IPS-18c (cell line): ENCODE data around the gene PDXDC1.
"Not testable (repeated sequence)": the region's sequence is repeated elsewhere in the genome, so short reads cannot be mapped to it uniquely, and the experiment has no call there.

Experiments used
- H3K4me3 ChIP-seq: 2 replicates; pipeline ENCODE4 v1.7.0; 2013; ENCODE audit warnings: low read depth, mild to moderate bottlenecking, low read length, moderate library complexity; ENCODE audit not compliant: insufficient read depth
- H3K9me3 ChIP-seq: one replicate; pipeline ENCODE4 v1.6.1; 2013; ENCODE audit warnings: mild to moderate bottlenecking, low read length, moderate library complexity; ENCODE audit not compliant: control insufficient read depth, insufficient read depth

PDXDC1 gene

GRCh38 chr16:15135483-15136360, 160.9 kb downstream of the PDXDC1 start:
- H3K9me3 ChIP-seq, H3K4me3 ChIP-seq: not testable (repeated sequence)

DNA sequence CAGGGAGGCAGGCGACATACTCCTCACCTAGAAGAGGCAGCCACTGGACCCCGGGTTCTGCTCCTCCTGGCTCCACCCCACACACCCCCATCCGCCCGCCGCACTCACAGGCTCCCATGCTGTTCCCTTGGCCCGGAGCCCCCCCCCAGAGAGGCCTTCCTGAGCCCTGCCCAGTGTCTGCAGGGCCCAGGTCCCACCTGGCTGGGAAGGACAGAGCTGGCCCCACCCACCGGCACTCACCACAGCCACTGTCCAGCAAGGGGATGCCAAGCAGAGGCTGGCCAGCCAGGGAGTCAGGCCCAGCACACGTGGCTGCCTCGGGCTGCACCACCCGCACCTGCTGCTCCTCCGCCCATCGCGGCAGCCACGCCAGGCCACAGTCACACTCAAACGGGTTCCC, 162.7 kb downstream of the PDXDC1 start:
- H3K4me3 ChIP-seq, H3K9me3 ChIP-seq: not testable (repeated sequence)

GRCh38 chr16:15140444-15141365, 165.9 kb downstream of the PDXDC1 start:
- H3K4me3 ChIP-seq, H3K9me3 ChIP-seq: not testable (repeated sequence)

DNA sequence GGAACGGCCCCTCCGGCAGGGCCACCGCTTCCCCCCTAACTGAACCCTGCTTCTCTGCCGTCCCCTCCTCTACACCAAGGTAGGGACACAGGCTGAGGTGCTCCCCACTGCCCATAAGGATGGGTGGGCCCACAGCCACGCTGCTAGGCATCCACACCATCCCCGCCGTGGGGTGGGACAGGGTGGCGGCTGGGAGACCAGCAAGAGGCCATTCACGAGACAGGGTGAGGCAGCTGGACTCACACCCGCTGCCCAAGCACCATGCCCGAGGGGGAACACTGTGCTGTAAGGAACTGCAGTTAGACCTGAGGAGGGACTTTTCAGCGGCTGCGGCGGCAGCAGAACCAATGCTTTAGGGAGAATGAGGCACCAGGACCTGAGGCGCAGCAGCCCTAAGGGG, 166.8 kb downstream of the PDXDC1 start:
- no peak overlapping the region for H3K4me3 ChIP-seq

DNA sequence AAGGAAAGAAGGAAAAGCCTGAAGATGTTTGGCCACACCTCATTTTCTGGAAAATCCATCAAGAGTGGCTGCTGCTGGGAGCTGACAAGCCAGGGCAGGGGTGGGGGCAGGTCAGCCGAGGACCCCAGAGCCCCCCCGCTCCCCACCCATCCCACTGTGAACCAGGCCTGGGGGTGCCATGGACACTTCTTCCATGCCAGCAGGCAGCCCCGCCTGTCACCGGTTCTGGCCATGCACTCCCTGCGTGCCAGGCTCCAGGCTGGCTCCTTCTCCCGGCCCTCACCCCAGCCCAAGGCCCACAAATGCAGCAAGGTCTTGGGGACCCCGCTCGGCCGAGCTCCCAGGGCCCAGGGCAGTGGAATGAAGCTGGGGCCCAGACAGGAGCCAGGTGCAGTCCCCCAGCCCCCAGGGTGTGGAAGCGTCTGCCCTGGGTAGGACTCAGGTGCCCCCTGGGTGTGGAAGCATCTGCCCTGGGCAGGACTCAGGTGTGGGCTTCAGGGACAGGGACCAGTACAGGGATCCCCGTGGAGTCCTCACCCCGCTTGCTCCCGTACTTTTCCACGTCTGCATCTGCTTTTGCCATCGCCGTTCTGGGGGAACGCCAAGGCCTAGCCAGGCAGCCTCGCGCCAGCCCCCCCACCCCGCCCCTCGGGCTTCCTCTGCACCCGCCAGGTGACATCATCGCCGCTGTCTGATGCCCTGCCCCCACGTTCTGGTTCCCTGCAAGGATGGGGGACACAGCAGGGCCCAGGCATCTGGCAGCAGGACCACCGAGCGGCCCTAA, 167.5 kb downstream of the PDXDC1 start:
- H3K4me3 ChIP-seq, H3K9me3 ChIP-seq: not testable (repeated sequence)

More for the DNA sequence above, 166.8 kb downstream of the PDXDC1 start:
- no peaks in the 10 kb centered on the region for H3K9me3 ChIP-seq

DNA sequence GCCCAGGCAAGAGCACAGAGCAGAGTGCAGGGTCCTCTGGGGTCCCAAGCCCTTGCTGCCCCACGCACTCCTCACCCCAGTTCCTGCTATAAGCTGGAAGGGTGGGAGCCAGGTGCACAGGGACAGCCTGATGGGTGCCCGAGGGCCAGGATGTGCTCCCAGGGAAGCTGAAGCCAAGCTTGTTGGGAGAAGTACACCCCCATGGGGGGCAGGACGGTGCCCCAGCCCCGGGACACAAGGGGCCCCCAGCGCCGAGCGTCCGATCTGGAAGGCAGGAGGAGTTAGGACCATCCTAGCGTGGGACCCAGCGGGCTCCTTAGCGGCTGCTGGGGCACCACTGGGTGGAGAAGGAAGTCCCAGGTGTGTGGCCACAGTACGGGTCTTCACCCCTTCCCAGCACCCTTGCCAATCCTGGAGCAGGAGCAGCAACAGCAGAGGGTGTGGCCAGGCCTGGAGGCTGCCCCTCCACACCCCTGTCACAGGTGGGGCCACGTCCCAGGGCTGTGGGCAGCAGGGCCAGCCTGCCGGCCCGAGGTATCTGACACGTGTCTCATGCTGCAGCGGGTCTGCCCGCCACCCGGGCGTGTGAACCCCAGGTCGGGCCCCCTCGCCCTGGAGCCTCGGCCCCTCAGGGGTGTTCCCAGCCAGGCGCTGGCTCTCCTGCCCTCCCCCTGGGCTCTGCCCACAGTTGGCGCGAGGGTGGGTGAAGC, 168.2 kb downstream of the PDXDC1 start:
- H3K4me3 ChIP-seq, H3K9me3 ChIP-seq: not testable (repeated sequence)

- H3K4me3 ChIP-seq, H3K9me3 ChIP-seq: not testable (repeated sequence)
These were observed 168.8 kb downstream of the PDXDC1 start for GRCh38 chr16:15143601-15144091.

GRCh38 chr16:15144092-15144631, 169.3 kb downstream of the PDXDC1 start:
- not testable (repeated sequence) for H3K9me3 ChIP-seq, H3K4me3 ChIP-seq

GRCh38 chr16:15144781-15145417, 170.1 kb downstream of the PDXDC1 start:
- not testable (repeated sequence) for H3K9me3 ChIP-seq

GRCh38 chr16:15145418-15146263, 170.8 kb downstream of the PDXDC1 start:
- H3K4me3 ChIP-seq, result not testable (repeated sequence)

More at GRCh38 chr16:15144781-15145417, 170.1 kb downstream of the PDXDC1 start:
- H3K4me3 ChIP-seq, result not testable (repeated sequence)

DNA sequence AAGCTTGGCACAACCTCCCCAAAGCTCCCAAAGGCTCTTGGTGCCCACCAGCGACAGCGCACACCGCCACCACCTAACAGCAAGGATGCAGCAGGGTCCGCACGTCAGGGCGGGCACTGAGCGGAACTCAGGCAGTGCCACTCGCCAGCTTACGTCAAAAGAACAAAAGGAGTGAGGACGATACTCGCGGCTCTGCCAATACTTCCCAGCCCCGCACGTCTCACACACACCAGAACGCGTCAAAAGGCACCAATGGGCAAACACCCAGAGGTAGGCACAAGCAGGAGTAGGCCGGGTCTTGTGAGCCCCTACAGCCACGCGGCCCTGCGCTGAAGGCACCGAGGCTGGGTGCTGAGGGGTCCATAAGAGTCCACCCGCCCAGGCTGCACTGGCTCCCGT, 171.4 kb downstream of the PDXDC1 start:
- not testable (repeated sequence) for H3K9me3 ChIP-seq, H3K4me3 ChIP-seq

More at GRCh38 chr16:15145418-15146263, 170.8 kb downstream of the PDXDC1 start:
- not testable (repeated sequence) for H3K9me3 ChIP-seq

GRCh38 chr16:15148831-15149230, 174.0 kb downstream of the PDXDC1 start:
- not testable (repeated sequence) for H3K9me3 ChIP-seq, H3K4me3 ChIP-seq

- H3K4me3 ChIP-seq, H3K9me3 ChIP-seq: not testable (repeated sequence)
These were observed 174.4 kb downstream of the PDXDC1 start for GRCh38 chr16:15149260-15149659.

DNA sequence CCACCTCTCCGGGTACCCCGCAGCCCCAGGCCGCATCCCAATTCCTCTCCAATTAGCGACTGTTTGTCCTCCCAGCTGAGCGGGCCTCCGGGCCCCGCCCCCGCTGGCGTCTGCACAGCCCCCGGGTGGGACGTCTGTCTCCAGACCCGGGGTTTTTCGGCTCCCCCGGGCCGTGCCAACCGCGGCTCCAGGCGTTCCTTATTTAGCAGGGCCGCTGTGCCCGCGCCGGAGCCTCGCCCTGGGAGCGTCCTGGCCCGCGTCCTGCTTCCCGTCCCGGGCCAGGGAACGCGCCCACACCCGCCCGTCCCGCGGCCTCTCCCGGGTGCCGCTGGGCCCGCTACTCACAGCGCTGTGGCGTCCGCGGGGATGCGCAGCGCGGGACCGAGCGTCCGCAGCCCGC, 179.2 kb downstream of the PDXDC1 start:
- H3K4me3 ChIP-seq, result peak overlapping the region; percentile 46; the same call in 1 of the 2 replicates
- not testable (repeated sequence) for H3K9me3 ChIP-seq
